Measurements from ENCODE around the gene EFCAB13. TPM values are rescaled to one million over a fixed set of nuclear protein-coding genes. Genes with fewer than 3 reads are reported as not detected.

EFCAB13 gene
- total RNA-seq, 3 donors from 2014 or later: 2.7 to 15.3 (median 4.7) TPM

DNA sequence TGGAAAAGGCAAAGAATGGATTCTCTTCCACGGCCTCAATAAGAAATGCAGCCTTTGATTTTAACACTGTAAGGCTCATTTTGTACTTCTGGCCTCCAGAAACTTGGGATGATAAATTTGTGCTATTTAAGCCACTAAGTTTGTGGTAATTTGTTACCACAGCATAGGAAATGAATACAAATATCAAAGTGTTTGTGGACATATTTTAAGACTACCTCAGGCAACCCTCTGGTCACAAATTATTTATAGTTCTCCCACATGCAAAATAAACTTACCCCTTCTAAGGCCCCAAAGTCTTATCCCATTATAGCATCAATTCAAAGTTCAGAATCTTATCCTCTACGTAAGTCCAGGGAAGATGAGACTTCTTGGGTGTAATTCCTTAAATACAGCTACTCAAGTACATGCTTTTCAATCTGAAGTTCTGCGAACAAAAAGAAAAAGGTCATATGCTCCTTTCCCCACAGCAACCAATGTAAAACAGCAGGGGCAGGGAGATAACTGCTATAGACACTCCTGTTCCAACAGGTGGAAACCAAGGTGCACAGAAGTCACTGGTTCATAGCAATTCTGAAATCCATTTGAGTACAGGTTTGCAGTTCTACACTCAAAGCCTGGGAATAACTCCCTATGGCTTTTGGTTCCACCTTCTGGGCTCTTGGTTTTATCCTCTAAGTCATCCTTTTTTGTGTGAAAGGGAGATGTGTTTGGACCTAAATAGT is 5.4 kb upstream of the EFCAB13 start:
- ATAC-seq: no peak
- intact Hi-C loops (cut with DNase I, micrococcal nuclease): no loop called here
- Histone ChIP-seq H3K4me3 (no peak overlapping the region), H3K9me3 (no peaks in the 10 kb centered on the region), H3K36me3 (ENCODE audit: low read depth) (no peaks in the 10 kb centered on the region), H3K4me1 (ENCODE audit: low read depth) (peaks cover 12% of the 10 kb centered on the region)
- DNase-seq: no peak
- TF ChIP-seq, protein P1, sequence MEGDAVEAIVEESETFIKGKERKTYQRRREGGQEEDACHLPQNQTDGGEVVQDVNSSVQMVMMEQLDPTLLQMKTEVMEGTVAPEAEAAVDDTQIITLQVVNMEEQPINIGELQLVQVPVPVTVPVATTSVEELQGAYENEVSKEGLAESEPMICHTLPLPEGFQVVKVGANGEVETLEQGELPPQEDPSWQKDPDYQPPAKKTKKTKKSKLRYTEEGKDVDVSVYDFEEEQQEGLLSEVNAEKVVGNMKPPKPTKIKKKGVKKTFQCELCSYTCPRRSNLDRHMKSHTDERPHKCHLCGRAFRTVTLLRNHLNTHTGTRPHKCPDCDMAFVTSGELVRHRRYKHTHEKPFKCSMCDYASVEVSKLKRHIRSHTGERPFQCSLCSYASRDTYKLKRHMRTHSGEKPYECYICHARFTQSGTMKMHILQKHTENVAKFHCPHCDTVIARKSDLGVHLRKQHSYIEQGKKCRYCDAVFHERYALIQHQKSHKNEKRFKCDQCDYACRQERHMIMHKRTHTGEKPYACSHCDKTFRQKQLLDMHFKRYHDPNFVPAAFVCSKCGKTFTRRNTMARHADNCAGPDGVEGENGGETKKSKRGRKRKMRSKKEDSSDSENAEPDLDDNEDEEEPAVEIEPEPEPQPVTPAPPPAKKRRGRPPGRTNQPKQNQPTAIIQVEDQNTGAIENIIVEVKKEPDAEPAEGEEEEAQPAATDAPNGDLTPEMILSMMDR (IDR thresholded peaks at IDR 0.05): no peak

DNA sequence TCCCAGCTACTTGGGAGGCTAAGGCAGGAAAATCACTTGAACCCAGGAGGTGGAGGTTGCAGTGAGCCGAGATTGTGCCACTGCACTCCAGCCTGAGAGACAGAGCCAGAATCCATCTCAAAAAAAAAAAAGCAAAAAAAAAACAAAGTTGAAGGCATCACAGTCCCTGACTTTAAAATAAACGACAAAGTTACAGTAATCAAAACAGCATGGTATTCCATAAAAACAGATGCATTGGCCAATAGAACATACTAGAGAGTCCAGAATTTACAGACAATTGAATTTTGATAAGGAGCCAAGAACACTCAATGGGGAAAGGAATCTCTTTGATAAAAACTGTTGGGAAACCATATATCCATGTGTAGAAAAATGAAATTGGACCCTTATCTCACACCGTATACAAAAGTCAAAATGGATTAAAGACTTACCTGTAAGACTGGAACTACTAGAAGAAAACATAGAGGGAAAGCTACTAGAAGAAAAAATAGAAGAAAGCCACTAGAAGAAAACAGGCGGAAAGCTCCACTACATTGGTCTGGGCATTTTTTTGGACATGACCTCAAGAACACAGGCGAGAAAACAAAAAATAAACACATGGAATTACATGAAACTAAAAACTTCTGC is 2.8 kb upstream of the EFCAB13 start:
- Histone ChIP-seq H3K36me3 (ENCODE audit: low read depth) (no peaks in the 10 kb centered on the region), H3K9me3 (no peaks in the 10 kb centered on the region), H3K4me3 (no peak overlapping the region), H3K4me1 (ENCODE audit: low read depth) (peaks cover 8% of the 10 kb centered on the region)
- TF ChIP-seq, protein P1 (IDR thresholded peaks at IDR 0.05): no peak
- DNase-seq (no peak), ATAC-seq (no peak)
- intact Hi-C loops (cut with DNase I, micrococcal nuclease): no loop called here

DNA sequence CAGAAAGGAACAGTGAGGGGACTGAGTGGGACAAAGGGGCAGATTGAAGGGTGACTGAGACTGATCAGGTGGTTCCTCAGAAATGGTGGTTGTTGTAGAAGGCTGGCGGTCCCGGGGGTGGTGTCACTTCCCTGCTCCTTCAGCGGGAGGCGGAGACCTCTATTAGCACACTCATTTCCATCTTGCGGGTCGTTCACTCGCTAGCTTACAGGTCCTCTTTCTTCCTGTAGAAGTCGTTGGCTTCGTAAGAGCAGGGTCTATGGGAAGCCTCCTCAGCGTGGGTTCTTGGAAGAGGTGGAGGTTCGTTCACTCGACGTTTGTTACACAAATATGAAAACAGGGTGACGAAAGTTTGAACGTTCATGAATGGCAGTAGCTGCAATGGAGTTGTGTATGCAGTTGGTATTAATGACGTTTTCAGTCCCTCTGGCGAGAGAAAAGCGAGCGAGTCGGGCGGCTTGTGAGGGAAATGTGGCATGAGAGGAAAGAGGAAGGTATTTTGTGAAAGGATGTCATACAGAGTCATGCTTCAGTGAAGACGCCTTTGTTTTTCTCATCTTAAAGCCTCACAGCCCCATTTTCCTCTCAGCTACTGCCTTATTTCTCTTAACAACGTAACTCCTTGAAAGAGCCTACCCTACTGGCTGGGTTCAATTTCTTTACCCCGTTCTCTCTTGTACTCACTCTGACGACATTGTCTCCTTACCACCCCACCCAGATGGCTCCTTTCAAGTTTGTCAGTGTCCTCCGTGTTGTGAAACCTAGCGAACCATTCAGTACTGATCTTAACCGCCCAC is 667 bp downstream of the EFCAB13 start:
- no peaks in the 10 kb centered on the region for H3K9me3 ChIP-seq
- ATAC-seq (peak; percentile 71), DNase-seq (peak; percentile 56 to 81 (median 64))
- intact Hi-C loops (cut with DNase I, micrococcal nuclease): no loop called here
- H3K36me3 ChIP-seq (ENCODE audit: low read depth): no peaks in the 10 kb centered on the region
- H3K4me1 ChIP-seq (ENCODE audit: low read depth): no peaks in the 10 kb centered on the region
- H3K4me3 ChIP-seq: peak overlapping the region; percentile 60
- TF ChIP-seq, protein P1 (IDR thresholded peaks at IDR 0.05): no peak

- Histone ChIP-seq H3K4me3 (no peak overlapping the region), H3K9me3 (no peaks in the 10 kb centered on the region), H3K4me1 (ENCODE audit: low read depth) (no peaks in the 10 kb centered on the region), H3K36me3 (ENCODE audit: low read depth) (no peaks in the 10 kb centered on the region)
- intact Hi-C loops (cut with DNase I, micrococcal nuclease): no loop called here
- TF ChIP-seq, protein P1 (IDR thresholded peaks at IDR 0.05): no peak
- no peak for ATAC-seq
- no peak for DNase-seq
Measured at GRCh38 chr17:47325176-47325575, 1.4 kb downstream of the EFCAB13 start.

- Histone ChIP-seq H3K36me3 (ENCODE audit: low read depth) (no peaks in the 10 kb centered on the region), H3K4me3 (no peak overlapping the region), H3K9me3 (no peaks in the 10 kb centered on the region), H3K4me1 (ENCODE audit: low read depth) (no peaks in the 10 kb centered on the region)
- ATAC-seq (no peak), DNase-seq (no peak)
- TF ChIP-seq, protein P1 (IDR thresholded peaks at IDR 0.05): no peak
- intact Hi-C loops (cut with DNase I, micrococcal nuclease): no loop called here
Measured at GRCh38 chr17:47330548-47330947, 6.8 kb downstream of the EFCAB13 start.
